Fibroblast of lung (primary cell): Measurements from ENCODE around the gene LCE3B. TPM values are rescaled to one million over a fixed set of nuclear protein-coding genes. Genes with fewer than 3 reads are reported as not detected.

Experiments used
- DNase-seq, 2 donors: peaks; one replicate each; pipeline versions ENCODE4 v3.0.0 to v3.0.0-alpha.2; 2010; ENCODE audit warnings: low read depth in 2 of 2
- H2AFZ ChIP-seq: 2 replicates; pipeline ENCODE4 v1.5.1; 2012; ENCODE audit warnings: low read length, control low read depth, inconsistent platforms
- H3K27ac ChIP-seq: 2 replicates; pipeline ENCODE4 v1.5.1; 2011; ENCODE audit warnings: low read length, control low read depth; ENCODE audit not compliant: insufficient read depth
- H3K27me3 ChIP-seq: 2 replicates; pipeline ENCODE4 v1.5.1; 2011; ENCODE audit warnings: mild to moderate bottlenecking, low read length; ENCODE audit not compliant: control insufficient read depth, insufficient read depth
- H3K36me3 ChIP-seq: 2 replicates; pipeline ENCODE4 v1.5.1; 2011; ENCODE audit warnings: low read length; ENCODE audit not compliant: control insufficient read depth, insufficient read depth
- H3K4me1 ChIP-seq: 2 replicates; pipeline ENCODE4 v1.5.1; 2011; ENCODE audit warnings: low read length; ENCODE audit not compliant: control insufficient read depth, insufficient read depth; ENCODE audit errors: extremely low read depth
- H3K4me2 ChIP-seq: 2 replicates; pipeline ENCODE4 v1.5.1; 2011; ENCODE audit warnings: low read length, control low read depth; ENCODE audit not compliant: insufficient read depth; ENCODE audit errors: extremely low read depth
- H3K4me3 ChIP-seq, 4 experiments: fragments of 200-600 bp in 1 of 4; sonication (generic) in 1 of 4; replicated peaks in 1 of 4; 2 replicates each; pipeline ENCODE4 v1.5.1; 2011 to 2016; ENCODE audit warnings: low read length in 4 of 4, low read depth in 3 of 4, mild to moderate bottlenecking in 3 of 4, control low read depth in 2 of 4, inconsistent platforms in 1 of 4, mixed read lengths in 1 of 4; ENCODE audit not compliant: insufficient read depth in 1 of 4; ENCODE audit errors: control extremely low read depth in 1 of 4
- H3K79me2 ChIP-seq: 2 replicates; pipeline ENCODE4 v1.5.1; 2012; ENCODE audit warnings: mild to moderate bottlenecking, low read length, inconsistent platforms; ENCODE audit not compliant: control insufficient read depth, insufficient read depth
- H3K9ac ChIP-seq: 2 replicates; pipeline ENCODE4 v1.5.1; 2011; ENCODE audit warnings: mild to moderate bottlenecking, low read length, control low read depth; ENCODE audit not compliant: insufficient read depth
- H3K9me3 ChIP-seq: 2 replicates; pipeline ENCODE4 v1.5.1; 2012; ENCODE audit warnings: low read depth, low read length; ENCODE audit not compliant: control insufficient read depth, insufficient read depth
- H4K20me1 ChIP-seq: 2 replicates; pipeline ENCODE4 v1.5.1; 2011; ENCODE audit warnings: low read length; ENCODE audit not compliant: control insufficient read depth, insufficient read depth; ENCODE audit errors: extremely low read depth
- CTCF ChIP-seq, 2 donors: IDR thresholded peaks in 1 of 2; conservative IDR thresholded peaks in 1 of 2; 1 replicate in 1 of 2; 2 replicates in 1 of 2; pipeline ENCODE4 v1.5.1; 2011 to 2012; ENCODE audit warnings: low read length in 2 of 2, control low read depth in 1 of 2, inconsistent platforms in 1 of 2, low read depth in 1 of 2, mild to moderate bottlenecking in 1 of 2
- EZH2 ChIP-seq: IDR thresholded peaks from 2 replicates; pipeline ENCODE4 v1.5.1; 2012; ENCODE audit warnings: low read length, control low read depth, mild to moderate bottlenecking; ENCODE audit errors: missing control alignments
- polyA plus RNA-seq, 2 donors: library from polyadenylated mRNA; depleted of rRNA in 1 of 2; stranded (reverse) in 1 of 2; unstranded in 1 of 2; fragments of >200 nt; gene quantifications; 2 replicates each; pipeline ENCODE4 v1.2.1, GENCODE V29; 2011 to 2012; ENCODE audit warnings: missing spikeins in 1 of 2
- total RNA-seq: library from RNA; depleted of rRNA; stranded (reverse); fragments of >200 nt; gene quantifications from 2 replicates; pipeline ENCODE4 v1.2.1, GENCODE V29; 2014

The LCE3B gene
- total and polyA plus RNA-seq, 2 donors (not counting 1 experiment from before 2014, with no cell fraction given) = not detected

- Histone ChIP-seq H3K79me2 (no peaks in the 10 kb centered on the region), H3K9ac (no peak overlapping the region), H3K9me3 (no peaks in the 10 kb centered on the region), H3K4me2 (no peak overlapping the region), H4K20me1 (no peaks in the 10 kb centered on the region), H3K36me3 (no peaks in the 10 kb centered on the region), H3K27me3 (no peaks in the 10 kb centered on the region), H3K27ac (no peak overlapping the region), H3K4me3 (no peak overlapping the region), H2AFZ (no peak overlapping the region), H3K4me1 (no peaks in the 10 kb centered on the region)
- no peak for TF ChIP-seq EZH2
- no peak for TF ChIP-seq CTCF (conservative IDR thresholded peaks at IDR 0.05 in 1 of 2, IDR thresholded peaks at IDR 0.05 in 1 of 2; ENCODE audit: low read depth in 1 of 2, low read length in 2 of 2)
- no peak for DNase-seq
Measured at GRCh38 chr1:152657677-152658076, 44.1 kb downstream of the LCE3B start.

- Histone ChIP-seq H3K27ac (no peak overlapping the region), H4K20me1 (no peaks in the 10 kb centered on the region), H3K4me1 (no peaks in the 10 kb centered on the region), H3K36me3 (no peaks in the 10 kb centered on the region), H3K4me3 (no peak overlapping the region), H3K9me3 (no peaks in the 10 kb centered on the region), H3K79me2 (no peaks in the 10 kb centered on the region), H3K27me3 (no peaks in the 10 kb centered on the region), H2AFZ (no peak overlapping the region), H3K4me2 (no peak overlapping the region), H3K9ac (no peak overlapping the region)
- DNase-seq = no peak
- TF ChIP-seq EZH2 = no peak
- TF ChIP-seq CTCF (conservative IDR thresholded peaks at IDR 0.05 in 1 of 2, IDR thresholded peaks at IDR 0.05 in 1 of 2; ENCODE audit: low read depth in 1 of 2, low read length in 2 of 2) = no peak
Measured at GRCh38 chr1:152658649-152659048, 45.0 kb downstream of the LCE3B start.

GRCh38 chr1:152663098-152663497 is 49.5 kb downstream of the LCE3B start, which contains the start of gene LCE2D:
LCE2D (plus strand) TSS chr1:152663380; CDS start chr1:152664106, 726 bp downstream.
- Histone ChIP-seq H3K27me3 (no peaks in the 10 kb centered on the region), H3K9me3 (no peaks in the 10 kb centered on the region), H3K9ac (no peak within 1 kb of the TSS)

More at GRCh38 chr1:152663098-152663497, 49.5 kb downstream of the LCE3B start, which contains the start of gene LCE2D:
- no peak within 1 kb of the TSS for H3K4me3 ChIP-seq
- H3K36me3 ChIP-seq = no peaks in the 10 kb centered on the region
- H3K27ac ChIP-seq = no peak within 1 kb of the TSS
- no peaks in the 10 kb centered on the region for H3K4me1 ChIP-seq
- TF ChIP-seq CTCF (conservative IDR thresholded peaks at IDR 0.05 in 1 of 2, IDR thresholded peaks at IDR 0.05 in 1 of 2; ENCODE audit: low read depth in 1 of 2, low read length in 2 of 2) = no peak
- TF ChIP-seq EZH2 = no peak
- no peak within 1 kb of the TSS for H2AFZ ChIP-seq
- H4K20me1 ChIP-seq = no peaks in the 10 kb centered on the region
- H3K4me2 ChIP-seq = no peak within 1 kb of the TSS
- DNase-seq = no peak
- H3K79me2 ChIP-seq = no peaks in the 10 kb centered on the region

Other genes starting within 250 kb of the LCE3B start
- gene CRNN, start 199.5 kb upstream of the LCE3B start, total RNA-seq = not detected in 2 replicates
- not detected in 2 replicates for gene CRNN, start 199.5 kb upstream of the LCE3B start, polyA plus RNA-seq
- not detected in 2 replicates for gene LCE5A, start 103.0 kb upstream of the LCE3B start, total RNA-seq
- gene LCE5A, start 103.0 kb upstream of the LCE3B start, polyA plus RNA-seq = not detected in 2 replicates
- not detected in 2 replicates for gene CRCT1, start 99.3 kb upstream of the LCE3B start, total RNA-seq
- gene CRCT1, start 99.3 kb upstream of the LCE3B start, polyA plus RNA-seq = not detected in 2 replicates
- not detected in 2 replicates for gene LCE3E, start 47.0 kb upstream of the LCE3B start, total RNA-seq
- not detected in 2 replicates for gene LCE3E, start 47.0 kb upstream of the LCE3B start, polyA plus RNA-seq
- gene LCE3D, start 33.3 kb upstream of the LCE3B start, total RNA-seq = not detected in 2 replicates
- gene LCE3D, start 33.3 kb upstream of the LCE3B start, polyA plus RNA-seq = not detected in 2 replicates
- not detected in 2 replicates for gene LCE3C, start 13.6 kb upstream of the LCE3B start, total RNA-seq
- gene LCE3C, start 13.6 kb upstream of the LCE3B start, polyA plus RNA-seq = not detected in 2 replicates
- not detected in 2 replicates for gene LCE3A, start 9.3 kb downstream of the LCE3B start, total RNA-seq
- not detected in 2 replicates for gene LCE3A, start 9.3 kb downstream of the LCE3B start, polyA plus RNA-seq
- gene LCE2D, start 49.6 kb downstream of the LCE3B start, total RNA-seq = not detected in 2 replicates
- not detected in 2 replicates for gene LCE2D, start 49.6 kb downstream of the LCE3B start, polyA plus RNA-seq
- gene LCE2C, start 61.5 kb downstream of the LCE3B start, total RNA-seq = not detected in 2 replicates
- gene LCE2C, start 61.5 kb downstream of the LCE3B start, polyA plus RNA-seq = 0.12 and 1.5 TPM in 2 replicates
- not detected in 2 replicates for gene LCE2B, start 72.3 kb downstream of the LCE3B start, total RNA-seq
- 0.17 and 0.53 TPM in 2 replicates for gene LCE2B, start 72.3 kb downstream of the LCE3B start, polyA plus RNA-seq
- 0.33 TPM in 1 of 2 replicates, not detected in the other for gene LCE2A, start 84.5 kb downstream of the LCE3B start, total RNA-seq
- 0.91 and 8.1 TPM in 2 replicates for gene LCE2A, start 84.5 kb downstream of the LCE3B start, polyA plus RNA-seq
- gene LCE4A, start 94.3 kb downstream of the LCE3B start, total RNA-seq = not detected in 2 replicates
- gene LCE4A, start 94.3 kb downstream of the LCE3B start, polyA plus RNA-seq = not detected in 2 replicates
- gene KPRP, start 144.2 kb downstream of the LCE3B start, total RNA-seq = not detected in 2 replicates
- 0.33 and 0.63 TPM in 2 replicates for gene KPRP, start 144.2 kb downstream of the LCE3B start, polyA plus RNA-seq
- gene LCE1F, start 161.3 kb downstream of the LCE3B start, total RNA-seq = not detected in 2 replicates
- not detected in 2 replicates for gene LCE1F, start 161.3 kb downstream of the LCE3B start, polyA plus RNA-seq
- gene LCE1E, start 172.4 kb downstream of the LCE3B start, total RNA-seq = not detected in 2 replicates
- gene LCE1E, start 172.4 kb downstream of the LCE3B start, polyA plus RNA-seq = 0.08 and 0.14 TPM in 2 replicates
- not detected in 2 replicates for gene LCE1D, start 182.9 kb downstream of the LCE3B start, total RNA-seq
- gene LCE1D, start 182.9 kb downstream of the LCE3B start, polyA plus RNA-seq = not detected in 2 replicates
- gene LCE1C, start 192.8 kb downstream of the LCE3B start, total RNA-seq = not detected in 2 replicates
- not detected in 2 replicates for gene LCE1C, start 192.8 kb downstream of the LCE3B start, polyA plus RNA-seq
- gene LCE1B, start 198.2 kb downstream of the LCE3B start, total RNA-seq = not detected in 2 replicates
- not detected in 2 replicates for gene LCE1B, start 198.2 kb downstream of the LCE3B start, polyA plus RNA-seq
- gene LCE1A, start 213.7 kb downstream of the LCE3B start, total RNA-seq = not detected in 2 replicates
- gene LCE1A, start 213.7 kb downstream of the LCE3B start, polyA plus RNA-seq = not detected in 2 replicates
- gene LCE6A, start 229.0 kb downstream of the LCE3B start, total RNA-seq = not detected in 2 replicates
- gene LCE6A, start 229.0 kb downstream of the LCE3B start, polyA plus RNA-seq = not detected in 2 replicates
- gene LCE7A, start 246.2 kb downstream of the LCE3B start, total RNA-seq = not detected in 2 replicates
- not detected in 2 replicates for gene LCE7A, start 246.2 kb downstream of the LCE3B start, polyA plus RNA-seq